Glomerular visceral epithelial cell (primary cell): Measurements from ENCODE around the gene ADCY7.
A peak's percentile ranks its signal among the peaks of the same experiment; 100 is the strongest.

Experiments used
- DNase-seq: peaks from one replicate; pipeline ENCODE4 v3.0.0-alpha.2; 2016; ENCODE audit errors: extremely low spot score

Gene ADCY7

DNA sequence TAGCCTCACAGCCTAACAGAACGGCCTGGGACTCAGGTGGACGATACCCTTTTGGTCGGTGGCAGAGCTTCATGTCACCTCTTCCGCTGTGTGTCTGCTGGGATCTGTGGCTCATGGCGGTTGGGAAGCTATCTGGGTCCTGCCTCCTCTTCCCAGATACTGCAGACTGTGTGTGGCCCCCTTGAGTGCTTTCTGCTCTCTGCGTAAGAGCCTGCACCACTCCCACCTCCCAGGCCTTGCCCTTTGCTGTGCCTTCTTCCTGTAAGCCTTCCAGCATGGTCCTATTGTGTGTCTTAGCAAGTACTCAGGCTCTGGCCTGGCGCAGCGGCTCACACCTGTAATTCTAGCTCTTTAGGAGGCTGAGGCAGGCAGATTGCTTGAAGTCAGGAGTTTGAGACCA, 17.5 kb upstream of the ADCY7 start:
- no peak for DNase-seq

DNA sequence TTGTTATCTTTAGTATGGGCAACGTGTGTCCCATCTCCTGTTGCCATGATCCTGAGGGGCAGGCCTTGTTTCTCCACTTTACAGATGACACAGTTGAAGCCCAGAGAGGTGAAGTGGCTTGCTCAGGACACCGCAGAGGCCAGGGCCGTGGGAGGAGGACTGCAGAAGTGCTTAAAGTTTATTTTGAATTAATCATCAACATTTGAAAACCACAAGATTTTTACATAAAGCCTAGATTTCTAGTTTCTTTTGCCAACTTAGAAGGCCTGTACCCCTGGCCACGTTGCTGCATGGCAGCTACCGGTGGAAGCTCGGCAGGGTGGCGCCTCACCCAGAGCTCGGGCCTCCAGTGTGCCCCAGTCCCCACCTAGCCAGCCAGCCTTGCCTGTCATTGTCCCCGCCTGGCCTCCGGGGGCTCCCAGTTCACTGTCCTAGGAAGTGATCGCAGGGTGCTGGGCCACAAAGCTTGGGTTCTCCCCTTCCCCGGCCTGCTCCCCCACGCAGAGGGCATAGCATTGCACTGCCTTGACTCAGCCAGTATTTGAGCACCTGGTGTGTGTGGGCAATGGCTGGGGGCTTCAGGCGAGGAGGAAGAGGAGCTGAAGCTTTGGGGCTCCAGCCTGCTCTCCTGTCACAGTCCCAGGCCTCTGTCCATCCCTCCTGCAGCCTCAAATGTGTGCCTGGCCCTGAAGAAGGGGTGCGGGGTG, 14.8 kb upstream of the ADCY7 start:
- DNase-seq = peak; percentile 80

DNA sequence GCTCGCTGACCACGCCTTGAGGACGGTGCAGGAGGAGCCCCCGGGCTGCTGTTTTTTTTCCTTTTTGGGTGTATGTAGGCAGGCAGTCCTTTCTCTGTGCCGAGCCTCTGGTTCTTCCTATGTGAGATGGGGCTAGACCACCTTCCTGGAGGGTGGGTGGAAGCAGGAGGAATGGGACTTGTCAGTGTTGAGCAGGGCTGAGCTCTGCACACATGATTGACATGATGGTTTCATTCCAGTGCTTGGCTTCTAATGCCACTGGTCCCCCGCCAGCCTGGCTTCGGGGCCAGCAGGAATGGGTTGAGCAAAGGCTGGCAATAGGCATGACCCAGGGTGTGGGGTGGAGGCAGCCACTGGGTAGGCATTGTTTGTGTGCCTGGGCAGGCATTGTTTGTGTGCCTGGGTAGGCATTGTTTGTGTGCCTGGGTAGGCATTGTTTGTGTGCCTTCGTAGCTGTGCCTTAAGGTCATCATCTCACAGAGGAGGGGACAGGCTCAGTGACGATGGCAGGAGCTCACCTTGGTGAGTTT, 14.2 kb upstream of the ADCY7 start:
- DNase-seq = no peak

DNA sequence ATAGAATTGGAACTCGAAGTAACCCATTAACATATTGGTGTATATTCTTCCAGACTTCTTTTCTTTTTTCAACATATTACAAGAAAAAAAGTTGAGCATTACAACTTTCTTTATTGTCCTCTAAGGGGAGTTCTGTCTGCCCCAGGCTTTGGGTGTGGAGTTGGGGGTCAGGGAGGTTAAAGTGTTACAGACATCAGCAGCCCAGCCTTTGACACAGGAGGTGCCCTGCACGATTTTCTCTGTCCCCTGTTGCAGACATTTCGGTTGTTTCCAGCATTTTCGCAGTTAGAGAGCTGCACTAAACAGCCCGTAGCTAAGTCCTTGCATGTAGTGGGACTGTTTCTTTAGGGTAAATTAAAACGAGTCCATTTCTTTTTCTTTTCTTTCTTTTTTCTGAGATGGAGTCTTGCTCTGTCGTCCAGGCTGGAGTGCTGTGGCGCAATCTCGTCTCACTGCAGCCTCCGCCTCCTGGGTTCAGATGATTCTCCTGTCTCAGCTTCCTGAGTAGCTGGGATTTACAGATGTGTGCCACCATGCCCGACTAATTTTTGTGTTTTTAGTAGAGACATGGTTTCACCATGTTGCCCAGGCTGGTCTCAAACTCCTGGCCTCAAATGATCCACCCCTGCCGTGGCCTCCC, 13.4 kb upstream of the ADCY7 start:
- DNase-seq = no peak

DNA sequence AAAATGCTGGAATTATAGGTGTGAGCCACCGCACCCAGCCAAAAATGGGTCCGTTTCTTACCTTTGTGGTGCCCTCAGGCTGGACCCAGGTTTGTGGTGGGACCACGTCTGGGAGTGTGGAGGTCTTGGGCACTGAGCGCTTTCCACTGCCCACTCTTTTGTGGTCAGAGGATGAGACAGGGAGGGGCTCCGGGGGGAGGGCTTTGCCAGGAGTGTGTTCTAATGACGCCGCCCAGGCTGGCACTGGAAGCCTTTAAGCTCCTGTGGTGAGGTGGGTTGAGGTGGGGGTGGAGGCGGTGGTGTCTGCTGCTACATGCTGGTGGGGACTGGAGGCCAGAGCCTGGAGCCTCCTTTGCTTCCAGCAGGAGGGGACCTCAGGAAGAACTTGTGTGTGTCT, 12.8 kb upstream of the ADCY7 start:
- DNase-seq = no peak

DNA sequence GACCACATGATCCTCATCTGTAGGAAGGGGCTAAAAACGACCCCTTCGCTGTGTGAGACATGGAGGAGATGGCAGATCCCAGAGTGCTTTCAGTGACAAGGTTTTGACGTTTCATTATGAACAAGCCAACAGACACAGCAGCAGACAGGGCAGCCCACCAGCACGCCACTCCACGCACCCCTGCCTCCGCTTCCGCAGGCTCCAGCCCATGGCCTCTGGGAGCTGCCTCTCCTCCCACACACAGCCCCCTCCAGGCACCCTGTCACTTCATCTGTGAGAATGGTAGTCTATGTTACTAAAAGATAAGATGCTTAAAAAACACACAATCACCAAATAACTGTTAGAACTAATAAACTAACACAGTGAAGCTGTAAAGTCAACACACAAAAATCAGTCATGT, 12.3 kb upstream of the ADCY7 start:
- no peak for DNase-seq

DNA sequence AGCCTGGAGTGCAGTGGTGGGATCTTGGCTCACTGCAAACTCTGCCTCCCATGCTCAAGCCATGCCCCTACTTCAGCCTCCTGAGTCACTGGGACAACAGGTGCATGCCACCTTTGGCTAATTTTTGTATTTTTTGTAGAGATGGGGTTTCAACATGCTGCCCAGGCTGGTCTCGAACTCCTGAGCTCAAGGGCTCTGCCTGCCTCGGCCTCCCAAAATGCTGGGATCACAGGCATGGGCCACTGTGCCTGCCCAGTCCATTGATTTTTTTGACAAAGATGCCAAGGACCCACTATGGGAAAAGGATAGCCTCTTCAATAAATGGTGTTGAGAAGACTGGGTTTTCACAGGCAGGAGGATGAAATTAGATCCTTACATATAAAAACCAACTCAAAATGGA, 10.8 kb upstream of the ADCY7 start:
- DNase-seq = no peak

DNA sequence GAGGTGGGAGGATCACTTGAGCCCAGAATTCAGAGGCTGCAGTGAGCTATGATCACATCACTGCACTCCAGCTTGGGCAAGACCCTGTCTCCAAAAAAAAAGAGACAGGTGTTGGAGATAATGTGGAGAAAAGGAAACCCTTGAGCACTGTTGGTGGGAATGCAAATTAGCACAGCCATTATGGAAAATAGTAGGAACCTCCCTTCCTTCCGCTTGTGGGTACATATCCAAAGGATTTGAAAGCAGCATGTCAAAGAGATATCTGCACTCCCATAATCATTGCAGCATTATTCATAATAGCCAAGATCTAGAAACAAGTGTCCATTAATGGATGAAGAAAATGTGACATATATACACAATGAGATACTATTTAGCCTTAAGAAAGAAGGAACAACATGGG, 9.7 kb upstream of the ADCY7 start:
- no peak for DNase-seq

DNA sequence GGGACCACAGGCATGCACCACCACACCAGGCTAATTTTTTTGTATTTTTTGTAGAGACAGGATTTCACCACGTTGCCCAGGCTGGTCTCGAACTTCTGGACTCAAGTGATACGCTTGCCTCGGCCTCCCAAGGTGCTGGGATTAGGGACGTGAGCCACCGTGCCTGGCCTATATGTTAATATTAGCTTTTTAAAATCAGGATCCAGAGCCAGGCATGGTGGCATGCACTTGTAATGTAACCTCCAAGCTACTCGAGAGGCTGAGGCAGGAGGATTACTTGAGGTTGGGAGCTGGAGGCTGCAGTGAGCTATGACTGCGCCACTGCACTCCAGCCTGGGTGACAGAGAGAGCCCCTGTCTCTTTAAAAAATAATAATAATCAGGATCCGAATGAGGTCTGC, 8.5 kb upstream of the ADCY7 start:
- DNase-seq = no peak

DNA sequence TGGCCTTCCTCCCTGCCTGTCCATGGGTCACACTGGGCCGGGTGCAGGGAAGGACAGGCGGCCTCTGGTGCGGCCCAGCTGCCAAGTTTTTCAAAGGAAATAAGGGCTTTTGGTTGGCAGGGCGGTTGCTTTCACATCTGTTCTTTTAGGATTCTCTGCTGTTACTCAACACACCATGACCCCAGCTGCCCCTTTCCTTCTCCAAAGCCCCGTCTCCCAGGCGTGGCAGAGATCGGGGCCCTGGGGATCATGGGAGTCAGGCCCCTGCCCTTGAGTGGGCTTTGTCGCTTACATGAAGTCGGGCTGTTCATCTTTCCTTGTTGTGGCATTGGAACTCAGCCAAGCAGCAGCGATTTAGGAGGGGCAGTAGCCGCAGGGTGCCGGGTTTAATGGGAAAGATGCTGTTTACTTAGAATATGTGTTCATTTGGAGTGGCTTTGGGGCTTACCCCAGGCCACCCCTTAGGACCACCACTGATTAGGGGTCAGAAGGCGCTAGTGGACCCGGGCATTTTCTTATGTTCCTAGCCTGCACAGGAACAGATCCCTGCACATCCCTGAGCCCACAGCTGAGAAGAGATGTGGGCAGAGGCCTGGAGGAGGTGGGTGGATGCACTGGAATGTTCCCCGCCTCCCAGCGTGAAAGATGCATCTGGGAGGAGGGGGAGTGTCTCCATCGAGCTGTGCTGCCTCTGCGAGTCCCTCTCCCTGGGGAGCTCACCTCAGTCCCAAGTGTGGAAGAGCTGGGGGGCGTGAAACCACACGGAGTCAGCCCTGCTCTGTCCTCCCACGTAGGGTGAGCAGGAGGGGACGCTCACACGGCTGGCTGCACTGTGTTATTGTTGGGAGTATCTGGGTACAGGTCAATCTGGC, 6.8 kb upstream of the ADCY7 start:
- no peak for DNase-seq

DNA sequence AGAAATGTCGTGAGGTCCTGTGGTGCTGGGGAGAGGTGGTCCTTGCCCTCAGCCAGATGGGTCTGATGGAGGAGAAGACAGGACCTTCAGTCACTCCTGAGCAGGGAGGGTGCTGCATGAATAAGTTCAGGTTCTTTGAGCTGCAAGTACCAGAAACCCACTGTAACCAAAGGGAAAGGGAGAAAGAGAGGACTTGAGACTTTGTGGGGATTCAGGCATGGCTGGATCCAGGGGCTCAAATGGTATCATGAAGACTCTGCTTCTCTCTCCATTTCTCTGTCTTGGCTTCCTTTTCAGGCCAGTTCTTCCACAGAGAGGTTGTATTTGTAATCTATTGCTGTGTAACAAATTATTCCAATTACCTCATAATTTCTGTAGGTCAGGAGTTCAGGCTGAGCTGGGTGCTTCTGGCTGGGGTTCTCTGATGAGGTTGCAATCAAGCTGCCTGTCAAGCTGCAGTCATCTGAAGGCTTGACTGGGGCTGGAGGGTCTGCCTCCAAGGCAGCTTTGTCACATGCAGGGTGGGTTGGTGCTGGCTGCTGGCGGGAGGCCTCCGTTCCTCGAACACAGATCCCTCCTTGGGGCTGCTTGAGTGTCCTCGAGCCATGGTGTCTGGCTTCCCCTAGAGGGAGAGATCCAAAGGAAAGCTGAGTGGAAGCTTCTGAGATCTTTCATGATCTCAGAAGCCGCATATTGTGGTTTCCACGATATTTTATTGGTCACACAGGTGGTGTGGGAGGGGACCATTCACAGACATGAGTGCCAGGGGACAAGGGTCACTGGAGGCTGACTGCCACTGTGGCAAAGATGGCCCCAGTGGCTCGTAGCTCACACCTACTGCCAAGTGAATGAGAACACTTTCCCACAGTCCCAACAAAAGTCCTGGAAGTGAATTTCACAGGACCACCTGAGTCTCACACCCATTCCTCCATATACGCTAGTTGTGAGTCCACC, 5.9 kb upstream of the ADCY7 start:
- DNase-seq = no peak

DNA sequence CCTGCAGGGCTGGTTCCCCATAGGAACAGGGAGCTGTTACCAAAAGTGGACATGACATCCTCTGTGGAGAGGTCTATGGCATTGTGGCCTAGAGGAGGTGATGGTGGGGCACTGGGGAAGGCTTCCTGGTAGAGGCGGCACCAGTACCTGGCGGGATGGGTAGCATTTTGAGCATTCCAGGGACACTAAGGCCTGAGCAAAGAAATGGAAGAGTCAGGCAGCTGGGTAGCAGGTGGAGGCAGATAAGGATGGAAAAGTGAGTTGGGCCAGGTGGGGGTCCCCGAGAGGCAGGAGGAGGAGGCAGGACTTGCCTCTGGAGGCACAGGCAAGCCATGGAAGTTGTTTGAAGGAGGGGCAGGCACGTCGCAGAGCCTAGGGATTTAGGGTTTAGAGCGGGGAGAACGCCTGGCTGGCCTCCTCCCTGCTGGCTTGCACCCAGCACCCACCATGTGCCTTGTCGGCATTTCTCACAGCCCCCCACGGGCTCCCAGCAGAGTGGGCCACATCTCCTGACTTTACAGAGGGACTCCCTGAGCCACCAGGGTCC, 5.1 kb upstream of the ADCY7 start:
- DNase-seq = no peak

DNA sequence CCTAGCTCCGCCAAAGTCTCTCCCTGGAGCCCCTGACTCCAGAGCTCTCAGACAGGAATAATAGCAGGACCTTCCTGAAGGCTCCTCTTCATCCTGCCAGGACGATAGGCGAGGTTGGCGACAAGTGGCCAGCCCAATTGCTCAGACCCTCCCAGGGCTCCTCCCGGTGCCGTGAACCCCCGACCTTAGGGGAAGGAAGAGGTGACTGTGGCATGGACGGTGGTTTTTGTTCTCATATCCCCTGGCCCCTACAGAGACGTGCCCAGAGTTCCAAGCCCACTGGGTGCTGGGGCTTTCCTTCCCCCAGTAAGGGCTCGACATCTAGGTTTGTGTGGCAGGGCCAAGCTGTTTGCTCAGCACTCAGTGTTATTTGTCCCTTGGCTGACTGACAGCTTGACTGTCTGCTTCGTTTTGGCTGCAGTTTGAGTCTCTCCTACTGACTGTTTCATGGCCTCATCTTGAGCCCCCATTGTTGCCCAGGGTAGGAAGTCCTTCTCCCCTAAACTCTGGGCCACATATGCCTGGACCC, 4.6 kb upstream of the ADCY7 start:
- no peak for DNase-seq

DNA sequence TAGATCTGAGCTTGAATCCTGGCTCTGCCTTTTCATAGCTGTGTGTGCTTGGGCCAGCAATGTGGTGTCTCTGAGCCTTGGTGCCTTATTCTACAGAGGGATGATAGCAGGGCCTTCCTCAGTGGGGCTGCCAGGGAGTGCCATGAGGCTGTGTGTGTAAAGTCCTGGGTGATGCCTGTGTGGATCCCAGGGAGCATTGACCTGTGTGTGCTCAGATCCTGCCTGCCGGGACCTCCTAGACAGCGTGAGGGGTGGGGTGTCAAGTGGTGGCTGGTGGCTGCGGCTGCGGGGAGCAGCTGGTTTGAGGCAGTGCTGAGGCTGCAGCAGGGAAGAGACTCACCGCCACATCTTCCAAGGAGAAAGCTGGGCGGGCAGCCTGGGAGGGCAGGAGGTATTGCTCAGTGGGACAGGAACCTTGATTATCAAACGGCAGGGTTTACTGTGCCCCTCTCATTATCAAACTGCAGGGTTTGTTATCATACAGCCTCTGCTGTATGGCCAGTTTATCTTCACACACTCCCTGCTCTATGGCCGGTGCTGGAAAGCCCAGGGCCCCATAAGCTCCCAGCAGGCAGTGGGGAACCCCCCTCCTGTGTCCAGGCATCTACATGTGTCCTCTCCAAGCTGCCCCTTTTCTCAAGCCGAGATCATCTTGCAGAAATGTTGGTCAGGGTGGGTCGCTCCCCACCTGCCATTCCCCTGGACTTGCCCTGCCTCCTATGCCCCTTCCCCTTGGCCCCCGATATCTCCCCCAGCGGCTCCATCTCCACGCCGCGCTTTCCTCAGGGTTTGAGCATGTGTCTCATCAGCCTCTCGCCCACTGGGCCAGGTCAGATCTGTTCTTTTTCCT, 3.1 kb upstream of the ADCY7 start:
- DNase-seq = no peak

DNA sequence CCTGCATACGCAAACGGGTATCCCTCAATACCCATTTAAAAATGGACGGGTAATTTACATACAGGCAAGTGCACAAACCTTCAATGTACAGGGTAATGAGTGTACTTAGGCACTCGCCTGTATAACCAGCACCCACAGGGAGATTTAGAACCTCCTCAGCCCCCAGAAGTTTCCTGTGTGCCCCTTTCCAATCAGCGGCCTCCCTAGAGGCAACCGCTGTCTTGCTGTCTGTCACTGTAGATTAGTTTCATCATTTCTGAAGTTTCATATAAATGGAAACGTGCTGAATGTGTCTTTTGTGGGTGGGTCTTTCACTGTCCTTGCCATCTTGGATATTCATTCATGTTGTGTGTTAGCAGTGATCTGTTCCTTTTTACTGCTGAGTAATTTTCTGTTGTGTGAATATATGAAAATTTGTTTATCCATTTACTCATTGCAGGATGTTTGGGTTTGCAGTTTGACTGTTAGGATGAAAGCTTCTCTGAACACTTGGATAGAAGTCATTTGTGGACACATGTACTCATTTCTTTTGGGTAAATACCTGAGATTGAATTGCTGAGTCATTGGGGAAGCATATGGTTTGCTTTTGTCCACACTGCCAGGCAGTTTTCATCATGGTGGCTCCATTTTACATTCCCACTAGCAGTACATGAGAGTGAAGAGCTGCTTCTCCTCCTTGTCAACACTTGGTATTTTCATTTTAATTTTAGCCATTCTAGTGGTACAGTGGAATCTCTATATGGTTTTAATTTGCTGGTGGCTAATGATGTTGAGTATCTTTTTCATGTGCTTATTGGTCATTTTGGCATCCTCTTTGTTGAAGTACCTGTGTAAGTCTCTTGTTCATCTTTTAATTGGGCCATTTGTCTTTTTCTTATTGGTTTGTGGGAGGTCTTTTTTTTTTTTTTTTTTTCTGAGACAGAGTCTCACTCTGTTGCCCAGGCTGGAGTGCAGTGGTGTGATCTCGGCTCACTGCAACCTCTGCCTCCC, 2.1 kb upstream of the ADCY7 start:
- DNase-seq = no peak

DNA sequence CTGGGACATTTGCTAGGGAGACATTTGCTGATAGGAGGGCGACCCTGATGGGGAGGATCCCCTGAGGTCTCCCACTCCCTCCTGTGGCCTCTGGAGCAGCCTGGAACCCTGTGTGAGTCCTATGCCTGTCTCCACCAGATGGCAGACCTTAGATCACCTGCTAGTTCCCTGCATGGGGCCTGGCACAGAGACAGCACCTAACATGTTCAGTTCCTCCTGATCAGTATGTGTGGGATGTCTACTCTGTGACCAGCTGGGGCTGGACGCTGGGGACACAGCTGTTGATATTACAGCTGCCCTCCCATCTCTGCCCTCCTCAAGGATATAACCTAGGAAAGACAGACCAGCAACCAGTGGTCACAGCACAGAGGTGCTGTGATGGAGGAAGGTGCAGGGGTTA, 1.1 kb upstream of the ADCY7 start:
- DNase-seq = peak; percentile 30

DNA sequence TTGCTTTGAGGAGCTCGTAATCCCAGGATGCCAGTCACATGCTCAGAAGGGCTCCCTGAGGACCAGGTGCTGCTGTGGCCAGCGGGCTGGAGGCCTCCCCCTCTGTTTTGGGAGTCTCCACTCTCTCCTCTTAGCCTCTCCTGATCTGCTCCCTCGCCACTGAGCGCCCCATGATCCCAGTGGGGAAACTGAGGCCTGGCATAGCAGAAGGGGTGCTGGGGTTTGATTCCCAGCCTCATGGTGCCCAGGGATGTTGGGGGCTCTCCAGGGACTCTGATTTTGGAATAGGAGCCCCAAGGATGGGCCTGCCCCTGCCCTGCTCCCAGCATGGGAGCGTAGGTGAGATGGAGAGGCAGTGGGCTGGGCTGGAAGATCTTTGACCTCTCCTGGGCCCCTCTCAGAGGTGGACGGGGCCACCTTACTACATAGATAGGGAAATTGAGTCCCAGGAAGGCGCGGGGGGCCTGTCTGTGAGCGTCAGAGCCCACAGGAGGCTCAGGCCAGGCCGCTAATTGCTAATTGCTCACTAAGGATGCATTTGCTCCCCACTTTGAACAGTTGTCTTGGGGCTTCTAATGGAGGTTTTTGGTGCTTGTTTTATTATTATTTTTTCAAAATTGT, 525 bp upstream of the ADCY7 start:
- DNase-seq = no peak

DNA sequence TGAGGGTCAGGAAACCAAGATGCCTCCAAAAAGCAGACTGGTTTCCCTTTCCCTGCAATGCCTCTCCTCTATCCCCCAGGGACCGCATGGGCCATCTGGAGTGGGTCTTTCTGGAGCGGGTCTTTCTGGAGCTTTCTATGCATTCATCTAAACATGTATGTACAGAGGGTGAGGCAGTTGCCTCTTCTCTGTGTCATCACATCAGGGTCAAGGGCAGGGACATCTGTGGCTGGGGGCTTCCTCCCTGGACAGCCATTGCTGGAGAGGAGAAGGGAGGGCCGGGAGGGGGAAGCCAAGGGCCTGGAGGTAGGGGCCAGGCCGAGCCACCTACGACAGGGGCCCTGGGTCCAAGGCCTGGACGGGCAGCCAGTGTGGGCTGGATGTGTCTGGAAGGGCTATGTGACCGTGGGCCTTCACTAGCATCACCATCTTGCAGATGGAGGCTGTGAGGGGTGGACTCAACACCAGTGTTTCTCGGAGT, 840 bp downstream of the ADCY7 start:
- DNase-seq = no peak
